ENCODE results near the gene NUP153. TPM values are rescaled to one million over a fixed set of nuclear protein-coding genes. Genes with fewer than 3 reads are reported as not detected.

NUP153 gene
- total RNA-seq, 1 donor from 2014 or later, result 39.0 TPM

DNA sequence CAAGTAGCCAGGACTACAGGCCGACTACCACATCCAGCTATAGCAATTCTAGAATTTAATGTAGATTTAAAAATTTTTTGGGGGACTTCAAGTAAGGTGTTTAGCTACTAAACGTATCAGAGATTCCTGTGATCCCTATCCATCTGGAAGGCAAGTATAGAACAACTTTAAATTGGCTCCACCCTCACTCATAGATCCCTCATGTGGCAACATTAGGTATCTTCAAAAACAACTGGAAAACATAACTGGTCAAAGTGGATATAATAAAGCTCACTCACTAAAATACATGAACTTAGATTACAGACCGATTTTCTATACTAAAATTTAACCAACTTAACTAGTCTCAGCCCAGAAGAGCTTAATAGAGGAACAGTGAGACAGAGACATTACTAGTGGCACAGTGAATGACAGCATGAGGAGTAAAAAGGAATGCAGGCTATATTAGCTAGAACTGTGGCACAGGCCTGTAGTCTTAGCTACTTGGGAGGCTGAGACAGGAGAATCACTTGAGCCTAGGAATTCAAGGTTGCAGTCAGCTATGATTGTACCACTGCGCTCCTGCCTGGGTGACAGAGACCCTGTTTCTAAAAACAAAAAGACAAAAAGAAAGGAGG is 14.7 kb downstream of the NUP153 start:
- Mint-ChIP-seq H3K4me1 (ENCODE audit: unreplicated experiment) (peaks cover 19% of the 10 kb centered on the region), H3K27me3 (ENCODE audit: unreplicated experiment) (peaks cover under 1% of the 10 kb centered on the region), H3K9me3 (ENCODE audit: unreplicated experiment) (no peaks in the 10 kb centered on the region), H3K27ac (ENCODE audit: unreplicated experiment) (peak overlapping the region; percentile 39), H3K4me3 (ENCODE audit: unreplicated experiment) (no peak overlapping the region), H3K36me3 (ENCODE audit: low read depth, unreplicated experiment) (peaks cover 4% of the 10 kb centered on the region)
- DNase-seq (ENCODE audit: low spot score), result no peak
- TF ChIP-seq CTCF (IDR thresholded peaks at IDR 0.05; ENCODE audit: unreplicated experiment), result no peak

DNA sequence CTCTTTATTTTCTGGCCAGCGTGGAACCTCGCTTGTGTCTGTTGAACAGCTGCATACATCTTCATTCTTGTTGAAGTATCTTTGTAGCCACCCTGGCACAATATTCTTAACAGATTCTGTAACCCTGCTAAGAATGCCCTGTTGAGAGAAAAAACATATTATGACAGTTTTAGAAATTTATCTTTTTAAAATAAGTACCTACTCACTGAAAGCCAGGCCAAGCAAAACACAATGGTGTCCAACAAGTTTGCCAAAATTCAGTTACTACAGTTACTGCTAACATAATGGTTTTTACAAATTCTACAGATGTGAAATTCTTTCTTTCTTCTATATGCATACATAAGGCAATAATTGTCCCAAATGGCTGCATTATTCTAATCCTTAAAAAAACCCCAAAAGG is 18.2 kb downstream of the NUP153 start:
- peaks cover 2% of the 10 kb centered on the region for H3K27me3 Mint-ChIP-seq (ENCODE audit: unreplicated experiment)
- H3K4me1 Mint-ChIP-seq (ENCODE audit: unreplicated experiment), result peaks cover 18% of the 10 kb centered on the region
- H3K36me3 Mint-ChIP-seq (ENCODE audit: low read depth, unreplicated experiment), result peaks cover 11% of the 10 kb centered on the region
- H3K9me3 Mint-ChIP-seq (ENCODE audit: unreplicated experiment), result no peaks in the 10 kb centered on the region
- TF ChIP-seq CTCF (IDR thresholded peaks at IDR 0.05; ENCODE audit: unreplicated experiment), result no peak
- no peak overlapping the region for H3K27ac Mint-ChIP-seq (ENCODE audit: unreplicated experiment)
- H3K4me3 Mint-ChIP-seq (ENCODE audit: unreplicated experiment), result no peak overlapping the region
- DNase-seq (ENCODE audit: low spot score), result no peak

- Mint-ChIP-seq H3K27me3 (ENCODE audit: unreplicated experiment) (peaks cover 2% of the 10 kb centered on the region), H3K27ac (ENCODE audit: unreplicated experiment) (peak overlapping the region; percentile 88), H3K4me1 (ENCODE audit: unreplicated experiment) (peaks cover 18% of the 10 kb centered on the region), H3K9me3 (ENCODE audit: unreplicated experiment) (no peaks in the 10 kb centered on the region), H3K36me3 (ENCODE audit: low read depth, unreplicated experiment) (peaks cover 18% of the 10 kb centered on the region), H3K4me3 (ENCODE audit: unreplicated experiment) (no peak overlapping the region)
- no peak for DNase-seq (ENCODE audit: low spot score)
- TF ChIP-seq CTCF (IDR thresholded peaks at IDR 0.05; ENCODE audit: unreplicated experiment), result no peak
These were observed 19.6 kb downstream of the NUP153 start for GRCh38 chr6:17687136-17687535.

DNA sequence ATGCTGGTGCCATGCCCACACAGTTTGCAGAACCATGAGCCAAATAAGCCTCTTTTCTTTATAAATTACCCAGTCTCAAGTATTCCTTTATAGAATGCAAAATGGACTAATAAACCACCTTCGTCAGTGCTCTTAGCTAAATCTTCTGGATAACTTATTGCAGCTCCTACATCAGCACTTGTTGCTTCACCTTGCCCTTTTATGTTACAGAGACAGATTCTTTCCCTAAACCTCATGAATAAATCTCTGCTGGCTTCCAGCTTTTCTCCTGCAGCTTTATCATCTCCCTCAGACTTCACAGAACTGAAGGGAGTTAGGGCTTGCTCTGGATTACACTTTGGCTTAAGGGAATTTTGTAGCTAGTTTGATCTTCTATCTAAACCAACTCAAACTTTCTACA is 22.6 kb downstream of the NUP153 start:
- Mint-ChIP-seq H3K27ac (ENCODE audit: unreplicated experiment) (peak overlapping the region; percentile 15), H3K4me3 (ENCODE audit: unreplicated experiment) (no peak overlapping the region), H3K36me3 (ENCODE audit: low read depth, unreplicated experiment) (peaks cover 18% of the 10 kb centered on the region), H3K9me3 (ENCODE audit: unreplicated experiment) (no peaks in the 10 kb centered on the region), H3K4me1 (ENCODE audit: unreplicated experiment) (peaks cover 16% of the 10 kb centered on the region), H3K27me3 (ENCODE audit: unreplicated experiment) (peaks cover 2% of the 10 kb centered on the region)
- no peak for TF ChIP-seq CTCF (IDR thresholded peaks at IDR 0.05; ENCODE audit: unreplicated experiment)
- no peak for DNase-seq (ENCODE audit: low spot score)

- Mint-ChIP-seq H3K4me3 (ENCODE audit: unreplicated experiment) (no peak overlapping the region), H3K4me1 (ENCODE audit: unreplicated experiment) (peaks cover 16% of the 10 kb centered on the region), H3K27ac (ENCODE audit: unreplicated experiment) (no peak overlapping the region), H3K9me3 (ENCODE audit: unreplicated experiment) (no peaks in the 10 kb centered on the region), H3K36me3 (ENCODE audit: low read depth, unreplicated experiment) (peaks cover 18% of the 10 kb centered on the region), H3K27me3 (ENCODE audit: unreplicated experiment) (peaks cover 3% of the 10 kb centered on the region)
- no peak for TF ChIP-seq CTCF (IDR thresholded peaks at IDR 0.05; ENCODE audit: unreplicated experiment)
- DNase-seq (ENCODE audit: low spot score), result no peak
These were observed 23.3 kb downstream of the NUP153 start for GRCh38 chr6:17683428-17683827.

All from endothelial cell (in vitro differentiated cells).